HK-2 (cell line): Measurements from ENCODE around the gene RPH3AL.

Experiments
- DNase-seq: peaks from one replicate; pipeline ENCODE4 v3.0.0-alpha.2; 2018; ENCODE audit not compliant: unreplicated experiment

Gene RPH3AL, protein sequence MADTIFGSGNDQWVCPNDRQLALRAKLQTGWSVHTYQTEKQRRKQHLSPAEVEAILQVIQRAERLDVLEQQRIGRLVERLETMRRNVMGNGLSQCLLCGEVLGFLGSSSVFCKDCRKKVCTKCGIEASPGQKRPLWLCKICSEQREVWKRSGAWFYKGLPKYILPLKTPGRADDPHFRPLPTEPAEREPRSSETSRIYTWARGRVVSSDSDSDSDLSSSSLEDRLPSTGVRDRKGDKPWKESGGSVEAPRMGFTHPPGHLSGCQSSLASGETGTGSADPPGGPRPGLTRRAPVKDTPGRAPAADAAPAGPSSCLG

DNA sequence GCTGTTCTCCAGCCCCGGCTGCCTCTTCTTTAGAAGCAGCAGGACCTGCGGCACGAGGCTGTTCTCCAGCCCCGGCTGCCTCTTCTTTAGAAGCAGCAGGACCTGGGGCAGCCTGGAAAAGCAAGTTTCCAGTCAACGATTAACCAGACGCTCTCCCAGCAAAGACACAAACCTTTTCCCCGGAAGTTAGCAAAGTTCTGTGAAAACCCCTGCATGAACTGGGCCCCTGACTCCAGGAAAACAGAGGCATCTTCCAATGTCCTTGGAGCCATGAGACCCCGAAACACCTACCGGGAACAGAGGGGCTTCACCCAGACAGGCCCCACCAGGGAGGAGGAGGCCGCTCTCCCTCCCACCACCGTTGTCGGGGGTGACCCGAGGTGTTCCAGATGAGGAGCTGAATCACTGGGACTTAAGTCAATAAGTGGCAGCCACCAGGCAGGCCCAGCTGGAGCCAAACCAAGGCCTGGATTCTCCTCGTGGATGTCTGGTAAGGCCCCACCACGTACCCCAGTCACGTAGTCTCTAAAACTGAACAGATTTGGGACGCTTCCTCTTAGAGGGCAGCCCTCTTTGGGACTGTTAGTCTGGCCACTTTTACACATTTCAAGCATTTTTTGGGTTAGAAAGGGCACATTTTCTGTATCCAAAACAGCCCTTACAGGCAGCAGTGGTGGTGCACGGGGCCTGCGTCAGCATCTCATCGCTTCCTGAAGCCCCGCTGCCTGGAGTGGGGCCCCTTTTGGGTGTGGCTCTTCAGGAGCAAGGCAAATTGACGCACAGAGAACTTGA, at the start of gene RPH3AL:
TSS of gene RPH3AL (minus strand) at position 387 of the 792 bp plus-strand sequence. CDS start 25,264 bp downstream, outside the sequence.
- peak; percentile 87 for DNase-seq

DNA sequence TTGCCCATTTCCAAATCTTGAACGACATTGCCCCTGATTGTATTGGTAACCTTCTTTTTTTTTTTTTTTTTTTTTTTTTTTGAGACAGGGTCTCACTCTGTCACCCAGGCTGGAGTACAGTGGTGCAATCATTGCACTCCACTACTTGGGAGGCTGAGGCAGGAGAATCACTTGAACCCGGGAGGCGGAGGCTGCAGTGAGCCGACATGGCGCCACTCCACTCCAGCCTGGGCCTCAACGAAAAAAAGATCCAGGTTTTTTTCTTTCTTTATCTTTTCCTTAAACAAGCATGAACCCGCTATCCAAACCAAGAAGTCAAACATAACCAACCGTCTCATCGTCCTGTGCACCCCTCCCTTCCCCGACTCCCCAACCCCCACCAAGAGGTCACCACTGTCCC, 47.6 kb upstream of the RPH3AL start:
- no peak for DNase-seq

DNA sequence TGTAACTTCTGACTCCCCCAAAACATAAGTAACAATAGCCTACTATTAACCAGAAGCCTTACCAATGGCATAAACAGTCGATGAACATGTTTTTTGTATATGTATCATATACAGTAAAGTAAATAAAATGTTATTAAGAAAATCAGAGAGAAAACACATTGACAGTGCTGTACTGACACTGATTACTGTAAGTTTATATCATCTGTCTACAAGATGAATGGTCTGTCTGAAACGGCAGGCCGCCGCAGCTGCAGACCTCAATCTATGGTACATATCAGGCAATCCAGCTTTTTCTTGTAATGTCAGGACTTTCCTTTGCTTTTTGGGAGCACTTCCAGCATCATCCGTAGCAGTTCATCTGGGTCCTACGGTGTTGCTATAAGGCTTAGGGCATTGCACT, 44.2 kb upstream of the RPH3AL start:
- DNase-seq, result no peak

DNA sequence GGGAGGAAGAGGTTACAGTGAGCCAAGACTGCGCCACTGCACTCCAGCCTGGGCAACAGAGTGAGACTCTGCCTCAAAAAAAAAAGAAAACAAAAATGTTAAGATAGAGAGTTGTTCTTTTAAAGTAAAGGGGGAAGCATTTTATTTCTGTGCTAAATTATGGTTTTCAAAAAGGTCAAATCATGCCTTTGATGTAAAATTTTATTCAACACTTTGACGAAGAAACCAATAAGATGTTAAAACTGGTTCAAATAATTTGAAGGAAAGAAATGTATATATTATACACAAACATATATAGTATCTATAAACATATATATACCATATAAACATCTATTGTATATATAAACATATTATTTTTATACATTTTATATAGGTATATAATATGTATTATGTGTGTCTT, 43.4 kb upstream of the RPH3AL start:
- no peak for DNase-seq

DNA sequence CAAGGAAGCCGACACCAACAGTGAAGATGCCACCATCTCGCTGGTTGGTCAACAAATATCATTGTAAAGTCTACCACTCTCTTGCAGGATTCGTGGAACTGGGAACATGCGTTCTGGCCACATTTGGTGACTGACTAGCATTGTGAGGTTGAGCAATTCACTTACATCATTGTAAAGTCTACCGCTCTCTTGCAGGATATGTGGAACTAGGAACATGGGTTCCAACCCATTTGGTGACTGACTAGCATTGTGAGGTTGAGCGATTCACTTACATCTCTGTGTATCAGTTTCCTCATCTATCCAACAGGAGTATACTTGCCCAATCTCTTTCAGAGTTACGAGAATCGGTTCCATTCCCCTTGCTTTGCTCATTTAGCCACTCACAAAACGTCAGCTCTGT, 42.6 kb upstream of the RPH3AL start:
- DNase-seq, result no peak

DNA sequence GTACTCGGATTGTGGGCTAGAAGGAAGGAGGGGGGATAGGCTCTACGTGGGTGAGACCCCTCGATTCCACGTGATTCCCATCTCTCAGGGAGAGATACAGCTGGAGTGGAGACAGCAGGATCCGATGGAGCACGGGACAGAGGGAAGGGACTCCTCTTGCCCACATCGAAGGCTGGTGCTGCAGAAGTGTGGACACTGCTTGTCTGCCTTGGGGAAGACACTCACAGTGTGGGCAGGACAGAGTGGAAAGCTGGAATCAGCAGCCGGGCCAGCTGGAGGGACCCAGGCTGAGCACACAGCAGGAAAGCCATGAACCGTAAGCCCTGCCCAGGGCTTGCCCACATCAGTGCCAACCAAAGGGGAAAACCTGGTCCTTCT, 42.1 kb upstream of the RPH3AL start:
- no peak for DNase-seq

DNA sequence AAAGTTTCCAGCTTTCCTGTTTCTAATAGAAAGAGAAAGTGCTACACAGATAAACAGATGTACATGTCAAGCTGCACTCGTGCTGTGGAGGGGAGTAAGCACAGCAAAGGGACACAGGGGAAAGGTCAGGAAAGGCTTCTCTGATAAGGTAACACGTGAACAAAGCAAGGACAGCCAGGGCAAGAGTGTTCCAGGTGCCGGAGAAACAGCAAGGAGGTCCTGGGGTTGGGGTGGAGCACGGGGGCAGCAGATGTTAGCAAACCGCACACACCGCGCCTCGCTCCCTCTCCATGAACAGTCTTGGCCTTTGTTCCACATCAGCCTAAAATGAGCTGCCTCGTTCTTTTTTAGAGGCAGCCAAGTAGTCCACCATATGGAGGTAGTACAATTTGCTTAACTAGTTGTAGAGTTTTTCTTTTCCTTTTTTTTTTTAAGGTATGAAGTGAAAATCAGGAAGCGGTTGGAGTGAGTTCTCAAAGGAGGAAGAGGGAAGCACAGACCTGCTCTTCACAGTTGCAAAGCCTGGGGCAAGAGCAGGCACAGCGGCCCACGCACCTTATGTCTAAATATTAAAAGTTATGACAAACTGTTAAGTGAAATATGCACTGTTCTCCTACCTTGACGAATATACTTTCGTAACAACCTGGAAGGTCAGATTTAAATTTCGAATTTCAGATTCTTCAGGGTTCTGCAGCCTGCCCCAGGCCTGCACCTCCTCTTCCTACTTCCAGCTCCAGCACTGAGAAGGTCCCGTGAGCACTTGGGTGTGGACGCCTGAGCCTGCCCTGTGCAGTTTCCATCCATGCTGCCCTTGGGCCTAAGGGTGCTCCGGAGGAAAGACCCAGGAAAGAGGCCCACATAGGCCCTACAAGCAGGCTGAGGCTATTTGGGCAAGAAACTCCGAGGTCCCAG, 41.5 kb upstream of the RPH3AL start:
- DNase-seq, result no peak

DNA sequence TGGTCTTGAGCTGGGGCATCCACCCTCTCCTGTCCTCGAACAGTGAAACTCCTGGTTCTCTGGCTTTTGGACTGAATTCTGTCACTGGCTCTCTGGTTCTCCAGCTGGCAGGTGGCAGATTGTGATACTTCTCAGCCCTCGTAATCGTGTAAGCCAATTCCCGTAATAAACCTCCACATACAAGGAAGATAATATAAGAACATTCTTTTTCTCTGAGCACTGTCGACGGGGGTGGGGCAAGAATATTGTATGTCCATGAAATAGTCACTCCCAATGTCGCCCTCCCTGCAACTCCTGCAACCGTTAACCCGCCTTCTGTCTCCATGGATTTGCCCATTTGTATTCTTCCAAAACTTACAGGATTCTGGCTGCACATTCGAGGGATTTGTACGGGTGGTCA, 39.2 kb upstream of the RPH3AL start:
- no peak for DNase-seq

DNA sequence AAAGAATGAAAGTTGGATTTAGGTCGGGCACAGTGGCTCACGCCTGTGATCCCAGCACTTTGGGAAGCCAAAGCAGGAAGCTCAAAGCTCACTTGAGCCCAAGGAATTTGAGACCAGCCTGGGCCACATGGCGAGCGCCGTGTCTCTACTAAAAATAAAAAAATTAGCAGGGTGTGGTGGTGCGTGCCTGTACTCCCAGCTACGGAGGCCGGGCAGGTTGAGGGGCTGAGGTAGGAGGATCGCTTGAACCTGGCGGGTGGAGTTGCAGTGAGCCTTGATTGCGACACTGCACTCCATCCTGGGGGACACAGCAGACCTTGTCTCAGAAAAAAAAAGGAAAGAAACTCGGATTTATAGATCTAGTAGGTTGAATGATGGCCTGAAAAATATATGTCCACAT, 37.4 kb upstream of the RPH3AL start:
- DNase-seq, result no peak

DNA sequence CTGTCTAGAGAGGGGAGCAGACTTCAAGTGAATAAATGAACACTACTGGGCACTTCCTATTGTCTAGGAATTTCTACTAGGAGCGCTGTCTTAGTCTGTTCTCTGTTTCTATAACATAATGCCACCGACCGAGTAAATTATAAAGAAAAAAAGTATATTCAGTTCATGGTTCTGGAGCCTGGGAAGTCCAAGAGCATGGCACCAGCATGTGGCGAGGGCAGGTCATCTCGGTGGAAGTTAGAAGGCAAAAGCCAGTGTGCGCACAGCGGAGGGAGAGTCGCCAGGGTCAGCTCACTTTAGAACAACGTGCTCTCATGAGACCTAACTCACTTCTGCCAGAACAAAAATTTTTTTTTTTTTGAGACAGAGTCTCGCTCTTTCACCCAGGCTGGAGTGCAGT, 35.5 kb upstream of the RPH3AL start:
- DNase-seq, result no peak

DNA sequence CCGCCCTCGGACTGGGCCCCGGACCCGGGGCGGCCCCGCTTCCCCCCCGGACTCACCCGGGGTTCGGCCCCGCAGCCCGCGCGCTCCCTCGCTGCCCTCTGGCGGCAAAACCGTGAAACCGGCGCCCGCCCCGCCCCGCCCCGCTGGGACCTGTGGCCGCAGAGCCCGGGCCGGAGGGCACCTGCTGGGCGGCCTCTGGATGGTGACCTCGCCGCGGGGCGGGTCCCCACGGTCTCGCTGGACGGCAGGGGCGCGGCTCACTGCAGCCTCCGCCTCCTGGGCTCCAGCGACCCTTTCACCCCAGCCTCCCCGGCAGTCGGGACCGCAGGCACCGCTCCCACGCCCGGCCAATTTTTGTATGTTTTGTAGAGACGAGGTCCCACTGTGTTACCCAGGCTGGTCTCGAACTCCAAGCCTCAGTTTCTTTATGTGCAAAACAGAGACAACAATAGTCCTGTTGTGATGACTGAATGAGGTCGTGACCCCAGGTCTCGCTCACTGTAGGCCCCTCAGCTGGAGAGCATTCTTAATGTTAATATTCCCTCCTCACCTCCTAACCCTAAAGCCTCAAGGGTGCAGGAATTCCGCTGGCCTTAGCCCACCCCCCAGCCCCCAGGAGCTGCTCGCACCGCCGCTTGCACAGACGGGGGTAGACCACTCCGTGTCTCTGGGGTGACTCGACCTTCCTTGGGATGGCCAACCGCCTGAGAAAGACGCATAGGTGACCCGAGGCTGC, 33.7 kb upstream of the RPH3AL start:
- DNase-seq, result peak; percentile 88

DNA sequence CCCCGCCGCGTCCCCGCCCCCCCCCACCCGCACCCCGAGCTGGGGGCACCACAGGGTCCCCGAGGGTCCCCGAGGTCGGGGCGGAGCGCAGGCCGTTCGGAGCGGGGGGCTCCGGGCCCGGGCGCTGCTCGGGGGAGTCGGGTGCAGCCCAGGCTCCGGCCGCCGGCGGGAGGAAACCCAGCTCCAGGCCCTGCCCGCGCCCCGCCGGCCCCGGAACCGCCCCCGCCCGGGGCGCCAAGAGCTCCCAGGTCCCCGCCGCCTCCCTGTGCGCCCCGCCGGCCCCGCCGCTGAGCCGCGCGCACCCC, 33.2 kb upstream of the RPH3AL start:
- no peak for DNase-seq

DNA sequence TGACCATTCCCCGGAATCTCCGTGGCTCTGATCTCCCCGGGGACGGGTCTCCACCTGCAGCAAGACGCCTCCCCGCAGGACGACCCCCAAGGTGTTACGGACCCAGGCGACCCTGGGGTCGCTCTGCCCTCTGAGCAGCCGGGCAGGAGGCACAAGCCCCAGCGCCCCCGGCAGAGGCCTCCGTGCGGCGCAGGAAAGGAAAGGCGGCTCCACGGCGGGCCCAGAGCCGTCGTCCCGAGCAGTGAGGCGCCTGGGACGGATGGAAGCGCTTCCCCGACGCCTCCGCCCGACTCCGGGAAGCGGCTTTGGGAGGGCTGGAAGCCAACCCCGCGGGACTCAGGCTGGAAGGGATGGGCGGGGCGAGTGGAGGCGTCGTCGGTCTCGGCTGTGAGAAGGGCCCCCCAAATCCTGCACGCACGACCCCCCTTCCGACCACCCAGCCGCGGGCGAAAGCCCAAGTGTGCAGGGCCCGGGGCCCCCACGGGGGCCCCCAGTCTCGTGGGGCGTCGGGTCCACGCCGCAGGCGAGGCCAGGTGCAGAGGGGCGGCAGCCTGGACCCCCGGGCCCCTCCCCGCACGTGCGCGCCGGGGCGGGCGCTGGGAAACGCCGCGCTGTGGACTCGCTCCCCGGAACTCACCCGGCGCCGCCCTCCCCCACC, 32.7 kb upstream of the RPH3AL start:
- DNase-seq, result peak; percentile 20

DNA sequence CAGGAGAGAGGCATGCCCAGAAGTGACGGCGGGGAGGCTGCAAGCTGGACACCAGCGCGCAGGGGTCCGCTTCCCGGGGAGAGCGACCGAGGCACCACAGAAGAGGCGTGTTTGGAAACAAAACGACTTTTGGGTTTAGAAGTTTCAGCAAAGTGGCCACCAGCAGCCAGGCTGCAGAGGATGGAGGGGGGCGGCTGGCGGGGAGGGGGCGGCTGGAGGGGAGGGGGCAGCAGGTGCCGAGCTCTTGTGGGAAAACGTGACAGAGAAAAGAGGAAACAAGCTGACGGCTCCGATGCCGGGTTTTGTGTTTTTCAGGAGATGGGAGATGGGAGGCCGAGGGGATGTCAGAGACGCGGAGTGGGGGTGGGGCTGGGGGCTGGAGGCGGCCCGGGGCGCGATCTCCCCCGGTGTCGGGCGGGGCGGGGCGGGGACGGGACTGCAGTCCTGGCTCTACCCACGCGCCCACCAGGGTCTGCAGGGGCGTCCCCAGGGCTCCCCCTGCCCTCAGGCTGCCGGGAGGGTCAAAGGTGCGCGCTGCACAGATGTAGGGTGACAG, 32.1 kb upstream of the RPH3AL start:
- DNase-seq, result no peak

DNA sequence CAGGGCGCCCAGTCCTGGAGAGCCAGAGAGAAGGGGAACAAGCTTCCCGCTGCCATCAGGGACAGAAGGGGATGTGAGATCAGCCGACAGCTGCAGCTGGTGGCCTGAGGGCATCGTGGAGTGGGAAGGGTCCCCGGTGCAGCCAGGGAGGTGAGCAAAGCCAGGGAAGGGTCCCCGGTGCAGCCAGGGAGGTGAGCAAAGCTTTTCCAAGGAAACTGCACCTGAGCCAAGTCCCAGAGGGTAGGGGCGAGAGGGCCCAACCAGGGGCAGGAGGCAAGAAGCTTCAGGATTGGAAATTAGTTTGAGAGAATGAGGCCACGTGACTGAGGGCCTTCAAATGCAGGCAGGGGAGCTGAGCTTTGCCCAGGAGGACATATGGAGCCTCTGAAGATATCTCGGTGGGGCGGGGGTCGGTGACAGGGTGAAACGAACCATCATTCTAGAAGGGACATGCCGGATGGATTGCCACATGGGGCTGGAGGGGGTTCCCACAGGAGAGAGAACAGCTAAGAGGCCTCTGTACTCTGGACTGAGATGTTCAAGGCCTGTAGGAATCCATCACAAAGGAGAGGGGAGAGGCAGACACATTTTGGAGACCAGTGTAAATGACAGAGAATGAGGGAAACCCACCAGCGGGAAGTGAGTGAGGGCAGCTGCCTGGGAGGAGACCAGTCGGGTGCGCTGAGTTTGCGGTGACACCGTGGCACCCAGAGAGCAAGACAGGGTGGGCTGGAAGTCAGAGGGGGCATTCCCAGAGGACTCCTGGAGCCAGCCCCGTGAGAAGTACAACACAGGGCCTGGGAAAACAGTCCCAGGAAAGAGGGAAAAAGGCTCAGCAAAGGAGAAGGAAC, 31.4 kb upstream of the RPH3AL start:
- no peak for DNase-seq

DNA sequence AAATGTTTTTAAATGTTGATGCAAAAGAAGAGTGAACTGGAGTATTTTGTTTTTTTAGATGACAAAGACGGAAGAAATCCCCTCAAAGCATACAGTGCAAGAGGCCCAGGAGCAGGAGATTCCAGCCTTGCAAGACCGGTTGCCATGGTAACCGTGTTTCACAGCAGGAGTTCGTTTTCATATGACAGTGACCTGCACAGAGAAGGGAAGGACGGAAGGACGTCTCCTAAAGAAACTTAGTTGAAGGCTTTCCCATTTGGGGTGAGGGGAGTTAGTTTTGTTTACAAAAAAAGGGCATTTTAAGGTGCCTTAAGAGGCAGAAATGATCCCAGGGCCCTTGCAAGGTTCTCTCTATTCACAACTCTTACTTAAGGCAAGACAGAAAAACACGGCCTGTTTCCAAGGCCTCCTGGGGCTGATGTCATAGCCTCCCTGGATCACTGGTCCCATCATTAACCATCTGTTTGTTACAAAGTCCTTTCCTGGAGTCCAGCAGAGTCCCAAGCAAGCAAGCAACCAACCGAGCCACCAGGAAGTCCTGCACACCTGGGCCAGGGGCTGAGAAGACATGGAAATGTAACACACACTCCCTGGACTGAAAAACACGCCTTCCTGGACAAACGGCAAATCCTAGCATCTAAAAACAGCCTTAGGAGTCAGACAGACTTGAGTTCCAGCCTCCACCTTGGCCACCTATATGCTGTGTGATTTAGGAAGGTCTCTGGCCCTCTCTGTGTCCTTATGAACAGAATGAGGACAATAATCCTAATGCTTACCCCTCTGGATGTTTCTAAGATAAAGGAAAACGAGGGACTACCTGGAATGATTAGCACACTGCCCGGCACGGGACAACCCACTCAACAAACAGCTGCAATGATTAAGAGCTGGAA, 30.3 kb upstream of the RPH3AL start:
- DNase-seq, result no peak

DNA sequence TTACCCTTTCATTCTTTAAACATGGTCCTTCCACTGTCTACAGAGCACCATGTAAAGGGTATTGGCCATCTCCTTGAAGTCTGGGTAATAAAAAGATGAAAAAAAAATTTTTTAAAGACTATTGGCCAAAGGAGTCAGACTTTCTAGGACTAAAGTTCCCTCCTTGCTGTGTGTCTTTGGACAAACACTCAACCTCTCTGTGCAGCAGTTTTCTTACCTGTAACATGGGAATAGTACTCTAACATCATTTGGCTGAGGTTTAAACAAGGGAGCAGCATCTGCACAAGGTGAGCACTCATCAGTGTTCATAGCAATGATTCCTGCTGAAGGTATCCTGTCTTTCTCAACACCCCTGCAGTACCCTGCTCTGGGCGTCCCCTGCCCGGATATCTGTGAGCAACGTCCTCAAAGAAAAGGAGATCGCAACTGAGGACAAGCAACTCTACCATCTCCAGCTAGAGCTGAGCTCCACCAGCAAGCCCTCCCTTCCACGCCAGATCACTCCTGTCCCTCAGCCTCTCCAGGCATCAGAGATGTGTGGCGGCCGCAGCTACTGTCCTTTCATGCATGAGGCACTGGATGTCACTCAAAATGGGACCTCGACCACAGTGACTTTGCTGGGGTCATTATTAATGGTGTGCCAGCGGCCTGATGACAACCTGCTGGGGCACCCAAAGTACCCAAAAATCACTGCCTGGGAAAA, 29.5 kb upstream of the RPH3AL start:
- DNase-seq, result no peak

DNA sequence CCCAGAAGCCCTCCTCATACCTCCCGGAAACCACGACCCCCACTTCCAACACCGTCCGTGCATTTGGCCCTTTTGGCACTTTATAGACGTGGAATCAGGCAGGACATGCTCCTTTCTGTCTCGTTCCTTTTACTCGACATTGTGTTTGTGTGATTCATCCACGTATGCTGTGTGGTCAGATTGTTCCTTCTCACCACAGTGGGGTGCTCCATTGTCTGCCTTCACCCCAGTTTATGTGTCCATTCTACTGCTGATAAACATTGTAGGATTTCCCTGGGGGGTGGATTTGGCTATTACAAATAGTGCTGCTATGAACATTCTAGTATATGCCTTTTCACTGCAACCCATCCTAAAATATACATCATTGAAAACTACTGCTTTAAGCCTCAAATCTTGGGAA, 28.9 kb upstream of the RPH3AL start:
- no peak for DNase-seq
